Fibroblast of villous mesenchyme (primary cell): Measurements from ENCODE around the gene MRPL46. TPM values are rescaled to one million over a fixed set of nuclear protein-coding genes. Genes with fewer than 3 reads are reported as not detected.
"Not testable (repeated sequence)": the region's sequence is repeated elsewhere in the genome, so short reads cannot be mapped to it uniquely, and the experiment has no call there.

Experiments used
- DNase-seq: peaks from one replicate; pipeline ENCODE4 v3.0.0-alpha.2; 2010; ENCODE audit warnings: low read depth
- H3K4me3 ChIP-seq: 2 replicates; pipeline ENCODE4 v1.5.1; 2011; ENCODE audit warnings: low read depth, mild to moderate bottlenecking, low read length
- total RNA-seq: library from RNA; depleted of rRNA; stranded (reverse); fragments of >200 nt; gene quantifications from 2 replicates; pipeline ENCODE4 v1.2.3, GENCODE V29; 2012
- TF ChIP-seq, protein P1 (sequence below): IDR thresholded peaks from 2 replicates; pipeline ENCODE4 v1.5.1; 2012; ENCODE audit warnings: low read depth, mild to moderate bottlenecking, low read length; ENCODE audit not compliant: insufficient read depth

Gene MRPL46
- total RNA-seq, 1 donor, result 18.6 TPM

DNA sequence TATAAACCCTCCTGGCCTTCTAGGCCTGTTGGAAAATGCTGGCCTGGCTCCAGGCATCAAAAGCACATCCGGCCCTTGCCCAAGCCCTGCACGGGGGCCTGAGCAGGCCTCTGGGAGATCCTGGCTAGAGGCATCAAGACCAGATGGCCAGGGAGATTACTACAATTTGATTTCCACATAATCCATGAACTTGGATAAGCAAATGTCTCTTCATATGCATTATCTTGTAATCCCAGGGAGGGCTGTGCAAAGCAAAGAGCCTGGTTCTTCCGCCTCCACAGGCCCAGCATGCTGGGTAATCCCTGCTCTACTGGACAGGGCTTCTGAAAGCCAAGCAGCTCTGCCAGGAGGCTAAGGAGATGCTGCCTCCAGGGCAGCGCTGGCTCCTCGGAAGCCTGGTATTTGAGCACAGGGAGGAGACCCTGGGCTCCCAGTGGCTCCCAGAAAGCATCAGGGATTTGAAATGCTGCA is 18.2 kb downstream of the MRPL46 start:
- no peak overlapping the region for H3K4me3 ChIP-seq
- TF ChIP-seq, protein P1, sequence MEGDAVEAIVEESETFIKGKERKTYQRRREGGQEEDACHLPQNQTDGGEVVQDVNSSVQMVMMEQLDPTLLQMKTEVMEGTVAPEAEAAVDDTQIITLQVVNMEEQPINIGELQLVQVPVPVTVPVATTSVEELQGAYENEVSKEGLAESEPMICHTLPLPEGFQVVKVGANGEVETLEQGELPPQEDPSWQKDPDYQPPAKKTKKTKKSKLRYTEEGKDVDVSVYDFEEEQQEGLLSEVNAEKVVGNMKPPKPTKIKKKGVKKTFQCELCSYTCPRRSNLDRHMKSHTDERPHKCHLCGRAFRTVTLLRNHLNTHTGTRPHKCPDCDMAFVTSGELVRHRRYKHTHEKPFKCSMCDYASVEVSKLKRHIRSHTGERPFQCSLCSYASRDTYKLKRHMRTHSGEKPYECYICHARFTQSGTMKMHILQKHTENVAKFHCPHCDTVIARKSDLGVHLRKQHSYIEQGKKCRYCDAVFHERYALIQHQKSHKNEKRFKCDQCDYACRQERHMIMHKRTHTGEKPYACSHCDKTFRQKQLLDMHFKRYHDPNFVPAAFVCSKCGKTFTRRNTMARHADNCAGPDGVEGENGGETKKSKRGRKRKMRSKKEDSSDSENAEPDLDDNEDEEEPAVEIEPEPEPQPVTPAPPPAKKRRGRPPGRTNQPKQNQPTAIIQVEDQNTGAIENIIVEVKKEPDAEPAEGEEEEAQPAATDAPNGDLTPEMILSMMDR, result no peak
- no peak for DNase-seq

GRCh38 chr15:88447741-88448140 is 19.4 kb downstream of the MRPL46 start:
- H3K4me3 ChIP-seq, result no peak overlapping the region
- TF ChIP-seq, protein P1, result no peak
- no peak for DNase-seq

GRCh38 chr15:88447206-88447605 is 20.0 kb downstream of the MRPL46 start:
- TF ChIP-seq, protein P1, result no peak
- H3K4me3 ChIP-seq, result no peak overlapping the region
- no peak for DNase-seq

GRCh38 chr15:88441076-88441730 is 26.0 kb downstream of the MRPL46 start:
- no peak for DNase-seq
- H3K4me3 ChIP-seq, result no peak overlapping the region
- TF ChIP-seq, protein P1, result no peak

DNA sequence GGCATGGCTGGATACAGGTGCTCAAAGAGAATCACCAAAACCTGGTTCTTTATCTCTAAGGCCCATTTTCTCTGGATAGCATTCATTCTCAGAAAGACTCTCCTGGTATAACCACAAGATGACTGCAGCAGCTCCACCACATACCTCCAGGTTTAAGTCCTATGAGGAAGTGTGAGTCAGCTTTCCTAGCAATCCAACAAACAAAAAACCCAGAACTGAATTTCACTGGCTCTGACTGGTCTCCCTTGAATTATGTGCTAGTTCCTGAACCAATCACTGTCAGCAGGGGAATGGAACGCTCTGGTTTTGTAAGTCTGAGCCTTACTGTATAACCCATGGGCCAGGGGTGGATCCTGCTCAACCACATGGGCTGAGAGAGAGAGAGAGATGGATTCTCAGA is 27.2 kb downstream of the MRPL46 start:
- H3K4me3 ChIP-seq, result no peak overlapping the region
- peak; percentile 16 for DNase-seq
- TF ChIP-seq, protein P1, result no peak

GRCh38 chr15:88438181-88438580 is 29.0 kb downstream of the MRPL46 start:
- no peak overlapping the region for H3K4me3 ChIP-seq
- TF ChIP-seq, protein P1, result no peak
- no peak for DNase-seq

GRCh38 chr15:88434106-88434505 is 33.1 kb downstream of the MRPL46 start:
- not testable (repeated sequence) for H3K4me3 ChIP-seq, DNase-seq
